WTC11 (cell line): ENCODE data around the gene KTI12. TPM values are rescaled to one million over a fixed set of nuclear protein-coding genes. Genes with fewer than 3 reads are reported as not detected.
"Not testable (repeated sequence)": the region's sequence is repeated elsewhere in the genome, so short reads cannot be mapped to it uniquely, and the experiment has no call there.

ENCODE experiments used
- ATAC-seq: fragments of 200-7000 bp; cut with Tn5 transposase; 2 replicates; pipeline ENCODE4 v1.10.0; 2021; ENCODE audit warnings: mild to moderate bottlenecking, moderate library complexity
- CTCF ChIA-PET: fragments of 300-600 bp; sonication (Branson Sonifier 250); formaldehyde crosslinking; loops from one replicate; lab custom pipeline; 2021; ENCODE audit warnings: antibody characterized with exemption; lab: Charles Lee
- POLR2A ChIA-PET: fragments of 350-600 bp; sonication (Branson Sonifier 250); formaldehyde crosslinking; loops from one replicate; lab custom pipeline; 2021; ENCODE audit warnings: antibody characterized with exemption; lab: Charles Lee
- DNase-seq: peaks from one replicate; pipeline ENCODE4 v3.0.0; 2021; ENCODE audit warnings: low spot score
- H3K27ac Mint-ChIP-seq: 2 replicates; pipeline ENCODE4 v1.8.0; 2021; ENCODE audit warnings: mixed read lengths
- H3K27me3 Mint-ChIP-seq: 2 replicates; pipeline ENCODE4 v1.8.0; 2021; ENCODE audit warnings: low read depth, mild to moderate bottlenecking, moderate library complexity, mixed read lengths
- H3K36me3 Mint-ChIP-seq: 2 replicates; pipeline ENCODE4 v1.8.0; 2021; ENCODE audit warnings: mixed read lengths
- H3K4me1 Mint-ChIP-seq: 2 replicates; pipeline ENCODE4 v1.8.0; 2022; ENCODE audit warnings: mixed read lengths
- H3K4me3 Mint-ChIP-seq: 2 replicates; pipeline ENCODE4 v1.8.0; 2021; ENCODE audit warnings: mild to moderate bottlenecking, moderate library complexity, mixed read lengths
- H3K9me3 Mint-ChIP-seq: 2 replicates; pipeline ENCODE4 v1.8.0; 2021; ENCODE audit warnings: mixed read lengths
- CBFB ChIP-seq: sonication (generic); formaldehyde crosslinking; IDR thresholded peaks from 2 replicates; pipeline ENCODE4 v1.8.1; 2022; ENCODE audit warnings: mild to moderate bottlenecking, low read depth, missing genetic modification reagents
- ELF4 ChIP-seq: sonication (generic); formaldehyde crosslinking; IDR thresholded peaks from 2 replicates; pipeline ENCODE4 v1.8.1; 2022; ENCODE audit warnings: low read depth, mild to moderate bottlenecking, moderate library complexity, missing genetic modification reagents
- GRHL2 ChIP-seq: fragments of 250-450 bp; sonication (Bioruptor Pico); IDR thresholded peaks from 2 replicates; pipeline ENCODE4 v1.8.0; 2022; ENCODE audit warnings: mild to moderate bottlenecking, moderate library complexity; ENCODE audit not compliant: insufficient replicate concordance, severe bottlenecking
- HMGA2 ChIP-seq: fragments of 250-450 bp; sonication (Bioruptor Pico); IDR thresholded peaks from 2 replicates; pipeline ENCODE4 v1.4.0; 2021; ENCODE audit warnings: mild to moderate bottlenecking, moderate library complexity
- IRF2 ChIP-seq: sonication (generic); formaldehyde crosslinking; IDR thresholded peaks from 2 replicates; pipeline ENCODE4 v1.8.0; 2022; ENCODE audit warnings: low read depth, missing genetic modification reagents, borderline replicate concordance
- KAT7 ChIP-seq: sonication (generic); formaldehyde crosslinking; IDR thresholded peaks from 2 replicates; pipeline ENCODE4 v1.8.1; 2023; ENCODE audit warnings: missing genetic modification reagents, mild to moderate bottlenecking, borderline replicate concordance
- MYBL2 ChIP-seq: sonication (generic); formaldehyde crosslinking; IDR thresholded peaks from 2 replicates; pipeline ENCODE4 v1.8.1; 2023; ENCODE audit warnings: mild to moderate bottlenecking, moderate library complexity, missing genetic modification reagents
- OVOL2 ChIP-seq: fragments of 250-450 bp; sonication (Bioruptor Pico); IDR thresholded peaks from 2 replicates; pipeline ENCODE4 v1.9.0; 2021; ENCODE audit warnings: mild to moderate bottlenecking, borderline replicate concordance
- RORB ChIP-seq: fragments of 250-450 bp; sonication (Bioruptor Pico); IDR thresholded peaks from 2 replicates; pipeline ENCODE4 v1.9.0; 2021; ENCODE audit warnings: mild to moderate bottlenecking
- TCF7 ChIP-seq: sonication (generic); formaldehyde crosslinking; IDR thresholded peaks from 2 replicates; pipeline ENCODE4 v1.8.0; 2022; ENCODE audit warnings: mild to moderate bottlenecking, low read depth, missing genetic modification reagents, moderate library complexity
- TEAD4 ChIP-seq: sonication (generic); formaldehyde crosslinking; IDR thresholded peaks from 2 replicates; pipeline ENCODE4 v1.8.0; 2022; ENCODE audit warnings: mild to moderate bottlenecking, missing genetic modification reagents
- ZNF219 ChIP-seq: sonication (generic); formaldehyde crosslinking; IDR thresholded peaks from 2 replicates; pipeline ENCODE4 v1.8.0; 2023; ENCODE audit warnings: missing genetic modification reagents, mild to moderate bottlenecking, borderline replicate concordance
- ZNF232 ChIP-seq: sonication (generic); formaldehyde crosslinking; IDR thresholded peaks from 2 replicates; pipeline ENCODE4 v1.8.0; 2022; ENCODE audit warnings: mild to moderate bottlenecking, missing genetic modification reagents
- ZNF317 ChIP-seq: sonication (generic); formaldehyde crosslinking; IDR thresholded peaks from 2 replicates; pipeline ENCODE4 v1.8.1; 2023; ENCODE audit warnings: low read depth, mild to moderate bottlenecking, moderate library complexity, missing genetic modification reagents, borderline replicate concordance
- ZNF423 ChIP-seq: fragments of 250-450 bp; sonication (Bioruptor Pico); IDR thresholded peaks from 2 replicates; pipeline ENCODE4 v2.1.2; 2022; ENCODE audit warnings: mild to moderate bottlenecking, moderate library complexity
- ZNF671 ChIP-seq: fragments of 250-450 bp; sonication (Bioruptor Pico); IDR thresholded peaks from 2 replicates; pipeline ENCODE4 v1.8.0; 2021; ENCODE audit warnings: mild to moderate bottlenecking
- total RNA-seq: library from RNA; stranded (reverse); gene quantifications from 3 replicates; pipeline ENCODE4 v1.2.3, GENCODE V29; 2021
- TF ChIP-seq, protein P1 (sequence below): sonication (generic); formaldehyde crosslinking; IDR thresholded peaks from 2 replicates; pipeline ENCODE4 v1.8.0; 2022; ENCODE audit warnings: mild to moderate bottlenecking, missing genetic modification reagents
- TF ChIP-seq, protein P2 (sequence below): sonication (generic); formaldehyde crosslinking; IDR thresholded peaks from 2 replicates; pipeline ENCODE4 v1.8.1; 2023; ENCODE audit warnings: mild to moderate bottlenecking, moderate library complexity, missing genetic modification reagents
- TF ChIP-seq, protein P3 (sequence below): sonication (generic); formaldehyde crosslinking; IDR thresholded peaks from 2 replicates; pipeline ENCODE4 v1.8.1; 2022; ENCODE audit warnings: mild to moderate bottlenecking, missing genetic modification reagents, moderate library complexity, borderline replicate concordance
- TF ChIP-seq, protein P4 (sequence below): sonication (generic); formaldehyde crosslinking; IDR thresholded peaks from 2 replicates; pipeline ENCODE4 v1.8.0; 2022; ENCODE audit warnings: mild to moderate bottlenecking, missing genetic modification reagents
- TF ChIP-seq, protein P5 (sequence below): fragments of 250-450 bp; sonication (Bioruptor Pico); IDR thresholded peaks from 2 replicates; pipeline ENCODE4 v1.9.0; 2021; ENCODE audit warnings: mild to moderate bottlenecking
- TF ChIP-seq, protein P6 (sequence below): fragments of 250-450 bp; sonication (Bioruptor Pico); IDR thresholded peaks from 2 replicates; pipeline ENCODE4 v2.1.2; 2022; ENCODE audit warnings: mild to moderate bottlenecking, moderate library complexity

Gene KTI12
- total RNA-seq, 1 experiment from 2014 or later, result 10.1 TPM

GRCh38 chr1:52054496-52055065 is 21.0 kb upstream of the KTI12 start:
- Mint-ChIP-seq H3K36me3 (peaks cover 21% of the 10 kb centered on the region), H3K27ac (peak overlapping the region; percentile 99), H3K4me1 (peaks cover 33% of the 10 kb centered on the region), H3K4me3 (peak overlapping the region; percentile 97), H3K27me3 (no peaks in the 10 kb centered on the region), H3K9me3 (no peaks in the 10 kb centered on the region)
- ATAC-seq (0 out of 2 replicates have a peak, but pooled peaks have one; percentile 0), DNase-seq (no peak)
- ChIA-PET CTCF (interaction anchor here (1.7 to 2.6 kb wide), 2 partner anchors 158 to 294 kb away, joined by 6 to 12 read pairs; no protein-coding TSS in a partner anchor), POLR2A (interaction anchor here (0.6 to 2.3 kb wide), 6 partner anchors 21 to 349 kb away, joined by 4 to 11 read pairs (median 7); partner anchors contain the start of genes KTI12, ORC1 and PRPF38A)
- TF ChIP-seq IRF2 (CRISPR knock-in tag), result no peak
- 0 out of 2 replicates have a peak, but pooled peaks have one; percentile 15 for TF ChIP-seq KAT7
- TF ChIP-seq, protein P1, sequence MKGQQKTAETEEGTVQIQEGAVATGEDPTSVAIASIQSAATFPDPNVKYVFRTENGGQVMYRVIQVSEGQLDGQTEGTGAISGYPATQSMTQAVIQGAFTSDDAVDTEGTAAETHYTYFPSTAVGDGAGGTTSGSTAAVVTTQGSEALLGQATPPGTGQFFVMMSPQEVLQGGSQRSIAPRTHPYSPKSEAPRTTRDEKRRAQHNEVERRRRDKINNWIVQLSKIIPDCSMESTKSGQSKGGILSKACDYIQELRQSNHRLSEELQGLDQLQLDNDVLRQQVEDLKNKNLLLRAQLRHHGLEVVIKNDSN, result no peak
- TF ChIP-seq, protein P2, sequence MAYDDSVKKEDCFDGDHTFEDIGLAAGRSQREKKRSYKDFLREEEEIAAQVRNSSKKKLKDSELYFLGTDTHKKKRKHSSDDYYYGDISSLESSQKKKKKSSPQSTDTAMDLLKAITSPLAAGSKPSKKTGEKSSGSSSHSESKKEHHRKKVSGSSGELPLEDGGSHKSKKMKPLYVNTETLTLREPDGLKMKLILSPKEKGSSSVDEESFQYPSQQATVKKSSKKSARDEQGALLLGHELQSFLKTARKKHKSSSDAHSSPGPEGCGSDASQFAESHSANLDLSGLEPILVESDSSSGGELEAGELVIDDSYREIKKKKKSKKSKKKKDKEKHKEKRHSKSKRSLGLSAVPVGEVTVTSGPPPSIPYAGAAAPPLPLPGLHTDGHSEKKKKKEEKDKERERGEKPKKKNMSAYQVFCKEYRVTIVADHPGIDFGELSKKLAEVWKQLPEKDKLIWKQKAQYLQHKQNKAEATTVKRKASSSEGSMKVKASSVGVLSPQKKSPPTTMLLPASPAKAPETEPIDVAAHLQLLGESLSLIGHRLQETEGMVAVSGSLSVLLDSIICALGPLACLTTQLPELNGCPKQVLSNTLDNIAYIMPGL (CRISPR knock-in tag), result 0 out of 2 replicates have a peak, but pooled peaks have one; percentile 34
- TF ChIP-seq, protein P3, sequence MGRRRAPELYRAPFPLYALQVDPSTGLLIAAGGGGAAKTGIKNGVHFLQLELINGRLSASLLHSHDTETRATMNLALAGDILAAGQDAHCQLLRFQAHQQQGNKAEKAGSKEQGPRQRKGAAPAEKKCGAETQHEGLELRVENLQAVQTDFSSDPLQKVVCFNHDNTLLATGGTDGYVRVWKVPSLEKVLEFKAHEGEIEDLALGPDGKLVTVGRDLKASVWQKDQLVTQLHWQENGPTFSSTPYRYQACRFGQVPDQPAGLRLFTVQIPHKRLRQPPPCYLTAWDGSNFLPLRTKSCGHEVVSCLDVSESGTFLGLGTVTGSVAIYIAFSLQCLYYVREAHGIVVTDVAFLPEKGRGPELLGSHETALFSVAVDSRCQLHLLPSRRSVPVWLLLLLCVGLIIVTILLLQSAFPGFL (CRISPR knock-in tag), result no peak
- TF ChIP-seq, protein P4, sequence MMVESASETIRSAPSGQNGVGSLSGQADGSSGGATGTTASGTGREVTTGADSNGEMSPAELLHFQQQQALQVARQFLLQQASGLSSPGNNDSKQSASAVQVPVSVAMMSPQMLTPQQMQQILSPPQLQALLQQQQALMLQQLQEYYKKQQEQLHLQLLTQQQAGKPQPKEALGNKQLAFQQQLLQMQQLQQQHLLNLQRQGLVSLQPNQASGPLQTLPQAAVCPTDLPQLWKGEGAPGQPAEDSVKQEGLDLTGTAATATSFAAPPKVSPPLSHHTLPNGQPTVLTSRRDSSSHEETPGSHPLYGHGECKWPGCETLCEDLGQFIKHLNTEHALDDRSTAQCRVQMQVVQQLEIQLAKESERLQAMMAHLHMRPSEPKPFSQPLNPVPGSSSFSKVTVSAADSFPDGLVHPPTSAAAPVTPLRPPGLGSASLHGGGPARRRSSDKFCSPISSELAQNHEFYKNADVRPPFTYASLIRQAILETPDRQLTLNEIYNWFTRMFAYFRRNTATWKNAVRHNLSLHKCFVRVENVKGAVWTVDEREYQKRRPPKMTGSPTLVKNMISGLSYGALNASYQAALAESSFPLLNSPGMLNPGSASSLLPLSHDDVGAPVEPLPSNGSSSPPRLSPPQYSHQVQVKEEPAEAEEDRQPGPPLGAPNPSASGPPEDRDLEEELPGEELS (CRISPR knock-in tag), result no peak
- TF ChIP-seq MYBL2 (CRISPR knock-in tag), result no peak
- TF ChIP-seq GRHL2, result no peak
- TF ChIP-seq ELF4 (CRISPR knock-in tag), result no peak
- TF ChIP-seq ZNF232 (CRISPR knock-in tag), result no peak
- no peak for TF ChIP-seq ZNF423 (CRISPR knock-in tag)
- TF ChIP-seq RORB, result no peak
- TF ChIP-seq ZNF317 (CRISPR knock-in tag), result no peak

- DNase-seq, result no peak
Measured at GRCh38 chr1:52053862-52054261, 20.3 kb upstream of the KTI12 start.

GRCh38 chr1:52049337-52049736 is 15.7 kb upstream of the KTI12 start:
- POLR2A ChIA-PET, result interaction anchor here (0.6 kb wide), 1 partner anchor 25 kb away, joined by 4 read pairs; no protein-coding TSS in a partner anchor
- H3K4me3 Mint-ChIP-seq, H3K27me3 Mint-ChIP-seq, H3K27ac Mint-ChIP-seq, ATAC-seq, DNase-seq, H3K9me3 Mint-ChIP-seq: not testable (repeated sequence)
- CTCF ChIA-PET, result interaction anchor here (0.5 kb wide), 1 partner anchor 59 kb away, joined by 3 read pairs; no protein-coding TSS in a partner anchor
- H3K36me3 Mint-ChIP-seq, result peaks cover 26% of the 10 kb centered on the region
- peaks cover 13% of the 10 kb centered on the region for H3K4me1 Mint-ChIP-seq

More at GRCh38 chr1:52053862-52054261, 20.3 kb upstream of the KTI12 start:
- no peak for TF ChIP-seq OVOL2 (CRISPR knock-in tag)
- TF ChIP-seq, protein P5, sequence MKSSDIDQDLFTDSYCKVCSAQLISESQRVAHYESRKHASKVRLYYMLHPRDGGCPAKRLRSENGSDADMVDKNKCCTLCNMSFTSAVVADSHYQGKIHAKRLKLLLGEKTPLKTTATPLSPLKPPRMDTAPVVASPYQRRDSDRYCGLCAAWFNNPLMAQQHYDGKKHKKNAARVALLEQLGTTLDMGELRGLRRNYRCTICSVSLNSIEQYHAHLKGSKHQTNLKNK (CRISPR knock-in tag), result no peak
- TF ChIP-seq ZNF671 (CRISPR knock-in tag), result no peak
- no peak for TF ChIP-seq HMGA2 (CRISPR knock-in tag)
- no peak for TF ChIP-seq TEAD4 (CRISPR knock-in tag)
- TF ChIP-seq, protein P4 (CRISPR knock-in tag), result no peak
- no peak for TF ChIP-seq RORB
- TF ChIP-seq, protein P6, sequence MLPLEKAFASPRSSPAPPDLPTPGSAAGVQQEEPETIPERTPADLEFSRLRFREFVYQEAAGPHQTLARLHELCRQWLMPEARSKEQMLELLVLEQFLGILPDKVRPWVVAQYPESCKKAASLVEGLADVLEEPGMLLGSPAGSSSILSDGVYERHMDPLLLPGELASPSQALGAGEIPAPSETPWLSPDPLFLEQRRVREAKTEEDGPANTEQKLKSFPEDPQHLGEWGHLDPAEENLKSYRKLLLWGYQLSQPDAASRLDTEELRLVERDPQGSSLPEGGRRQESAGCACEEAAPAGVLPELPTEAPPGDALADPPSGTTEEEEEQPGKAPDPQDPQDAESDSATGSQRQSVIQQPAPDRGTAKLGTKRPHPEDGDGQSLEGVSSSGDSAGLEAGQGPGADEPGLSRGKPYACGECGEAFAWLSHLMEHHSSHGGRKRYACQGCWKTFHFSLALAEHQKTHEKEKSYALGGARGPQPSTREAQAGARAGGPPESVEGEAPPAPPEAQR (CRISPR knock-in tag), result no peak
- TF ChIP-seq CBFB (CRISPR knock-in tag), result no peak
- no peak for TF ChIP-seq ZNF219 (CRISPR knock-in tag)
- TF ChIP-seq ZNF232 (CRISPR knock-in tag), result no peak
- TF ChIP-seq TCF7 (CRISPR knock-in tag), result no peak
- TF ChIP-seq, all 79 proteins: peak for 0
- Mint-ChIP-seq H3K4me1 (peaks cover 29% of the 10 kb centered on the region), H3K9me3 (no peaks in the 10 kb centered on the region), H3K27me3 (no peaks in the 10 kb centered on the region), H3K4me3 (peak overlapping the region; percentile 97), H3K36me3 (peaks cover 16% of the 10 kb centered on the region), H3K27ac (no peak overlapping the region)
- POLR2A ChIA-PET, result interaction anchor here (2.1 kb wide), 1 partner anchor 21 kb away, joined by 11 read pairs; the partner anchor contains the start of gene KTI12
- ATAC-seq, result no peak
- CTCF ChIA-PET, result interaction anchor here (1.7 kb wide), 1 partner anchor 157 kb away, joined by 6 read pairs; no protein-coding TSS in a partner anchor
